ENCODE measurements around the gene PALB2. TPM values are rescaled to one million over a fixed set of nuclear protein-coding genes. Genes with fewer than 3 reads are reported as not detected.
A peak's percentile ranks its signal among the peaks of the same experiment; 100 is the strongest.

The PALB2 gene
- total and polyA plus RNA-seq, 2 of the 13 experiments (the other 11 are each of a cell fraction or from before 2014, with no cell fraction given): 12.1 to 40.9 TPM

DNA sequence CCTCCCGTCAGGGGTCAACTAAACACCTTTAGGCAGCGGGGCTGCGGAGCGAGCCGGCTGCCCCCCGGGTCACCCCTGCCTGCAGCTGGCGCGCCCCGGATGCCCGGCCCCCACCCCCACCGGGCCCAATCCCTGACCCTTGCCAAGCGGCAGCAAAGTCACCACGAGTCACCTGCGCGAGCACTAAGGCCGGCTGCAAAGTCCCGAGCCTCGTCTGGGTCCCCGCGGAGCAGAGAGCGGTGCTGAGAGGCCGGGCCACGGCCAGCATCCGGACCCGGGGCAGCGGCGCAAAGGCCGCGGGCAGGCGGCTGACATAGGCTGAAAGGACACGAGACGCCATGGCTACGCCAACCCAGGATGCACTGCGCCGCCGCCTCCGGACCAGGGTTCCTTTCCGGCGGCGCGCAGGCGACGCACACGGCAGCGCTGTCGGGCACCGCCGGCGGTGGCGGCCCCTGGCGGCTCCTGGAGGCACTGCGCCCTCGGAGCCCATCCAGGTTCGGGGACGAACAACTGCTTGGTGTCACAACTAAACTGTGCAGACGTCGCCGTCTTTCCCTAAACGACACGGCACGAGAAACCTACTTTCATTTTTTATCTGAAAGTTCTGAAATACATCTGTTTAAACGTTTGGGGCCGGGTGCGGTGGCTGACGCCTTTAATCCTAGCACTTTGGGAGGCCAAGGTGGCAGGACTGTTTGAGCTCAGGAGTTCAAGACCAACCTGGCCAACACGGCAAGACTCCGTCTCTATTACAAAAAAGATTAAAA is 45.0 kb downstream of the PALB2 start, which contains the start of gene NDUFAB1 (continued):
- TF ChIP-seq REST (IDR thresholded peaks at IDR 0.05; ENCODE audit: borderline replicate concordance in 1 of 2, low read depth in 1 of 2, low read length in 2 of 2) (no peak; a peak in 1 of 4 replicates), AGO2 (optimal IDR thresholded peaks at IDR 0.05; ENCODE audit: low read depth, low read length) (peak; percentile 95), ZNF280B (CRISPR knock-in tag; IDR thresholded peaks at IDR 0.05; ENCODE audit: borderline replicate concordance) (peak; percentile 95), ZNF777 (CRISPR knock-in tag; IDR thresholded peaks at IDR 0.05) (no peak; the same call in none of the 2 replicates), POLR2G (IDR thresholded peaks at IDR 0.05; ENCODE audit: low read depth, low read length) (peak; percentile 96), CHD2 (IDR thresholded peaks at IDR 0.05; ENCODE audit: low read depth, low read length) (0 out of 2 replicates have a peak, but pooled peaks have one; percentile 21), TCF12 (IDR thresholded peaks at IDR 0.05) (no peak), TCF12 (CRISPR knock-in tag; IDR thresholded peaks at IDR 0.05) (0 out of 2 replicates have a peak, but pooled peaks have one; percentile 36), ZNF484 (CRISPR knock-in tag; IDR thresholded peaks at IDR 0.05; ENCODE audit: borderline replicate concordance, low read depth) (peak; percentile 77; the same call in 1 of the 2 replicates), BCL3 (CRISPR knock-in tag; IDR thresholded peaks at IDR 0.05) (peak; percentile 93), IKZF4 (CRISPR knock-in tag; IDR thresholded peaks at IDR 0.05; ENCODE audit: borderline replicate concordance, low read depth, not compliant biosample characterization) (peak; percentile 88), ZNF879 (CRISPR knock-in tag; IDR thresholded peaks at IDR 0.05) (no peak), HDAC6 (IDR thresholded peaks at IDR 0.05; ENCODE audit: low read depth, low read length) (no peak), IRX3 (CRISPR knock-in tag; IDR thresholded peaks at IDR 0.05; ENCODE audit: borderline replicate concordance, low read depth) (0 out of 2 replicates have a peak, but pooled peaks have one; percentile 86), MYNN (CRISPR knock-in tag; IDR thresholded peaks at IDR 0.05; ENCODE audit: low read depth) (peak; percentile 74; the same call in 1 of the 2 replicates)
- TF ChIP-seq, protein P1, sequence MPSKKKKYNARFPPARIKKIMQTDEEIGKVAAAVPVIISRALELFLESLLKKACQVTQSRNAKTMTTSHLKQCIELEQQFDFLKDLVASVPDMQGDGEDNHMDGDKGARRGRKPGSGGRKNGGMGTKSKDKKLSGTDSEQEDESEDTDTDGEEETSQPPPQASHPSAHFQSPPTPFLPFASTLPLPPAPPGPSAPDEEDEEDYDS (CRISPR knock-in tag; IDR thresholded peaks at IDR 0.05): peak; percentile 62
- TF ChIP-seq, protein P2, sequence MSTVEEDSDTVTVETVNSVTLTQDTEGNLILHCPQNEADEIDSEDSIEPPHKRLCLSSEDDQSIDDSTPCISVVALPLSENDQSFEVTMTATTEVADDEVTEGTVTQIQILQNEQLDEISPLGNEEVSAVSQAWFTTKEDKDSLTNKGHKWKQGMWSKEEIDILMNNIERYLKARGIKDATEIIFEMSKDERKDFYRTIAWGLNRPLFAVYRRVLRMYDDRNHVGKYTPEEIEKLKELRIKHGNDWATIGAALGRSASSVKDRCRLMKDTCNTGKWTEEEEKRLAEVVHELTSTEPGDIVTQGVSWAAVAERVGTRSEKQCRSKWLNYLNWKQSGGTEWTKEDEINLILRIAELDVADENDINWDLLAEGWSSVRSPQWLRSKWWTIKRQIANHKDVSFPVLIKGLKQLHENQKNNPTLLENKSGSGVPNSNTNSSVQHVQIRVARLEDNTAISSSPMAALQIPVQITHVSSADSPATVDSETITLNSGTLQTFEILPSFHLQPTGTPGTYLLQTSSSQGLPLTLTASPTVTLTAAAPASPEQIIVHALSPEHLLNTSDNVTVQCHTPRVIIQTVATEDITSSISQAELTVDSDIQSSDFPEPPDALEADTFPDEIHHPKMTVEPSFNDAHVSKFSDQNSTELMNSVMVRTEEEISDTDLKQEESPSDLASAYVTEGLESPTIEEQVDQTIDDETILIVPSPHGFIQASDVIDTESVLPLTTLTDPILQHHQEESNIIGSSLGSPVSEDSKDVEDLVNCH (CRISPR knock-in tag; IDR thresholded peaks at IDR 0.05): no peak

Measured in HepG2 (cell line).